GM19035 (cell line): ENCODE data around the gene ST6GAL1.

Experiments used
- ATAC-seq: cut with Tn5 transposase; IDR thresholded peaks from one replicate; pipeline ENCODE4 v1.9.1; 2021; ENCODE audit not compliant: unreplicated experiment

The ST6GAL1 gene

DNA sequence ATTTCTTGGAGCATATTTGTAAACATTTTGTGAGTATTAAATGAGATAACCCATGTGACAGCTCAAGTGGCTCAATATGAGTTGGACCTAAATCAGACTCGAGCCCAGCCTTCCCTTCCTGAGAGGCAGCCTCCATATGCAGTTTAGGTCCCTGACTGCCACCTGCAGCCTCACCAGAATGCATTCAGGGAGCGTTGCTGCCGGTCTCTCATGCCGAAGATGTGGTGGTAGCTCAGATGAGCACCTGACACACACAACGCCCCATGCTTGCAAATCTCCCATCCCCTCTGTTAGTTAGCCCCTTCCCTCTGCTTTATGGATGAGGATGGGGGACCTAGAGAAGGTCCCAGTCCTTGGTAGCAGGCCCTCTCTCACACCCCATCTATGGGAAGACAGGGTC, 9.2 kb downstream of the ST6GAL1 start:
- ATAC-seq, result no peak

GRCh38 chr3:186940967-186941366, 10.6 kb downstream of the ST6GAL1 start:
- ATAC-seq, result no peak

GRCh38 chr3:186942168-186942567, 11.8 kb downstream of the ST6GAL1 start:
- no peak for ATAC-seq

DNA sequence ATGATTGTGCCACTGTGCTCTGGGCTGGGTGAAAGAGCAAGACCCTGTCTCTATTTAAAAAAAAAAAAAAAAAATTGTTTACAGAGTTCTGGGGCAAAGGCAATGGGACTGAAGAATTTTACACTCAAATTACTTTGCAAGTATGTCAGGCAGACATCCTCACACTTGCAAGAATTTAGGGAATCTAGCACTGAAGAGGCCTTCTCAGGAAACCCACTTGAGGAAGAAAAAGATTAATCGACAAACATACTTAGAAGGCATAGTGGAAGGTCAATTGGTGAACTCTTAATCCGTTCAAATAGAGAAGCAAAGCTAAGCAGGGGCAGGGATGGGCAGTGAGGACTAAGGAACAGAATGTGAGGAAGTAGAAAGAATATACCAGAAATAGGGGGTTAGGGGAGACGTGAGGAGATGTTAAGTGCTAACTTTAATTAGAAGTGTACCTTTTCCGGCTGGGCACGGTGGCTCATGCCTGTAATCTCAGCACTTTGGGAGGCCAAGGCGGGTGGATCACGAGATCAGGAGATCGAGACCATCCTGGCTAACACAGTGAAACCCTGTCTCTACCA, 15.0 kb downstream of the ST6GAL1 start:
- ATAC-seq, result no peak

DNA sequence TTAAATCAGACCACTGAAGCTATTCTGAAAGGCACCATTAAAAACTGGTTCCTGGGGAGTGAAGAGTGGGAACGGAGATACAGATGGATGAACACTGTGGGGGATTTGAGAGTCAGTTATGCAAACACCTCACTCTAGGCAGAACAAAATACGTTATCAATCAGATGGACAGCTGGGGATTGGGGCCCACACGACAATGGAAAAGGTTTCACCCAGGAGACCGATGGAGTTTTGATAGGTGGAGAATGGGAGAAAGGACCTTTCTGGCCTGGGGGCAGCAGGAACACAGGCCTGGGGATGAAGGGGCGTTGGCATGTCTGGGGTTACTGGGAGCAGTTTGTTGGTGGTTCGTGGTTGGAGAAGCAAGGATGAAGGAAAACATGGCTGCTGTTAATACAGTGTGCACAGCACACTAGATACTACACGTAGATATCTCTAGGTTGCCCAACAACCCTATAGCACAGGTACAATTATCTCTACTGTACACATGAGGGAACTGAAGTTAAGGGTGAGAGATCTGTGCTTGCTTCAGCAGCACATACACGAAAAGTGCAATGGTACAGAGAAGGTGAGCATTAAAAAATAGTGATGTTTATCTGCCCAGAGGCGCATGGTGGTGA, 16.5 kb downstream of the ST6GAL1 start:
- no peak for ATAC-seq

DNA sequence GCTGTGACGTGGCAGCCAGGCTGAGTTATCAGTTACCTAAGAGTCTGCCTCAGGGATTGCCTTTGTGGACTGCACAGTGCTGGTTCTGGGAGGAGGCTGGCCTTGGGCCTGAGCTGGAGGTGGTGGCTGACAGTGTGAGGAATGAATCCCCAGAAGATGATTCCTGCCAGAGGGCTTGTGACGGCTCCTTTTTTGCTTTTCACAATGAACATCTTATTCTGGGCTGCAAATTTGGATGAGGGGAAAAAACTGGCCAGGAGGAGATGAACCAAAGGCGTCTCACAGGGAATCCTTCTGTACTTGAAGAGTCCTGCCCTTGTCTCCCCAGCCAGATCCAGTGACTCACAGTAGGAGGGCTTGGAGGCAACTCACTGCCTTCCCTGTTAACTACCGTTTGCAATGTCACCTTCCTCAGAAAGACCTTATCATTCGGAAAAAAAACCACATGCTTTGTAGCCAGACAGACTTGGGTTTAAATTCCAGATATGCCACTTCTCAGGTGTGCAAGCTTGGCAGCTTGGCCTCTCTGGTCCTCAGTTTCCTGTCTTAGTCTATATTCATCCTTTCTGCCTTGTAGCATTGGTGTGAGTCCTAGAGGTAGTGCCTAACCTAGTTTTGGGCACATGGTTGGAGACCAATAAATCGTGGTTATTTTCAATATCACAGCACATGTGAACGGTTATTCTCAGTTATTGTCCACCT, 19.1 kb downstream of the ST6GAL1 start:
- ATAC-seq, result no peak

- ATAC-seq, result no peak
Measured at GRCh38 chr3:186950402-186951093, 20.2 kb downstream of the ST6GAL1 start.

DNA sequence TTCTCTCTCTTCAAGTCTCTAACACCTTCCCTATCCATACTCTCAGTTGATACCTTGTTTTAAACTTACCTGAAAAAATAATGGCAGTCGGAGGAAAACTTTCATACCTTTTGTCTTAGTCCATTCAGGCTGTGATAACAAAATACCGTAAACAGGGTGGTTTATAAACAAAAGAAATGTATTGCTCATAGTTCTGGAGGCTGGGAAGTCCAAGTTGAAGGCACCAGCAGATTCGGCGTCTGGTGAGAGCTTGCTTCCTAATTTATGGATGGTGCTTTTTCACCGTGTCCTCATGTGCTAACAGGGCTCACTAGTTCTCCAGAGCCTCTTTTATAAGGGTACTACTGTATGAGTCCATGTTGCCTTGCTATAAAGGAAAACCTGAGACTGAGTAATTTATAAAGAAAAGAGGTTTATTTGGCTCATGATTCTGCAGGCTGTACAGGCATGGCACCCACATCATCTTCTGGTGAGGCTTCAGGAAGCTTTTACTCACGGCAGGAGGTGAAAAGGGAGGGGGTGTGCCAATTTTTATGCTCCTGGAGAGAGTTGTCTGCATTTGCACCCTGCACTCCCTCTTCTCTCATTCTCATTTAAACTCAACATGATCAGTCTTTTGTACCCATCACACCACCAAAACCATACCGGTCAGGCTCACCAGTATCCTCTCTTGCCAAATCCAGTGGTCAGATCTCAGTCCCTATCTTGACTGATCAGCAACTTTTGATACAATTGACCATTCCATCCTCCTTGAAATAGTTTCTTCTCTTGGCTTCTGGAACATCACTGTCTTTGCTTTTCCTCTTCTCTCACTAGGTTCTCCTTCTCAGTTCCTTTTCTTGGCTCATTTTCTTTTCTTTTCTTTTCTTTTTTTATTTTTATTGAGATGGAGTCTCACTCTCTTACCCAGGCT, 21.6 kb downstream of the ST6GAL1 start:
- no peak for ATAC-seq

DNA sequence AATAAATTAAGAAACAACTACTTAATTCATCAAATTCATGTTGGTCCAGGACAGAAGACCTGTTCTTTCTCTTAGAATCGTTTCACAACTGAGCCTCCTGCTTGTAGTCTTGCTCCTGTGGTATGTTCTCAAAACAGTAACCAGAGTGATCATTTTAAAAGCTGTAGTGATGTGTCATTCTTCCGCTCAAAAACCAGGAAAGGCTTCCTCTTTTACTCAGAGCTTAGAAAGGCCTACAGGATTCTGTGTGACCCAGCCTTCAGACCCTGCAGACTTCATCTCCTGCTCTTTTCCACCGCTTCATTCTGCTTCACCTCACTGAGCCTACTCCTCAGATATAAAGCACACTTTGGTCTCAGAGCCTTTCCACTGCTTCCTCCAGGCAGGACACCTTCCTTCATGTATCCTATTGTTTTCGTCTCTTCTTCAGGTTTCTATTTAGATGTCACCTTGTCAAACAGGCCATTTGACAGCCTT, 22.7 kb downstream of the ST6GAL1 start:
- ATAC-seq, result no peak

- peak; percentile 48 for ATAC-seq
Measured at GRCh38 chr3:186953992-186954699, 23.8 kb downstream of the ST6GAL1 start.

DNA sequence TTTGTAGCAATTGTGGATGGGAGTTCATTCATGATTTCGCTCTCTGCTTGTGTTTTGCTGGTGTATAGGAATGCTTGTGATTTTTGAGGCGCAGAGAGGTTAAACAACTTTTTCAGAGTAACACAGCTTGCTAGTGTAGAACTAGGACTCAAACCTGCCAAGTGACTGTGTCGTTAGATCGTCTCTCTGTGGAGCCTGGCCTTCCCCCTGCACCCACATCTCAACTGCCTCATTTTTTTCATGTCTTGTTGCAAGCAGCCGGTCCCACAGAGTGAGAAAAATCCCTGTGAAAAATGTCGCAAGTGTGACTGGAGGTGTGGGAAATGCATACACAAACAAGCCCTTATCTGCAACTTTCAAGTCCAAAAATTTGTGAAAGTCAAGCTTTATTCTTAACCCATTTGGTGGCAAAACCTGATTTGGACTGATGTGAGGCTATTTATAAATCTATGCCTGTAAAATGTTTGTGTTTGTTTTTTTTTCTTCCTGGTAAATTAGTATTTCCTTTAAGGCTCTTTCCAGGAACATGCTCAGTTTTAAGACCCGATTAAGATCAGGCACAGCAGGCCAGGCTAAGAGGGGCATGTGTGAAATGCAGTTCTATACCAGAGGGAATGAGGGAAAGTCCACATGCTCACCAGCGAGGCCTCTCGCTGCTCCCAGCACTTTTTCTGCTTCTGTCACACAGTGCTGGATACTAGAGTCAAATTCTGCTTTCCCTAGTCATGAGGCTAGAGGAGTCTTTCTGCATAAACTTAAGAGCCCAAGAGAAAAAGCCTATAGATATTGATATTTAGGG, 25.8 kb downstream of the ST6GAL1 start:
- no peak for ATAC-seq

GRCh38 chr3:186959029-186959624, 28.8 kb downstream of the ST6GAL1 start:
- no peak for ATAC-seq

DNA sequence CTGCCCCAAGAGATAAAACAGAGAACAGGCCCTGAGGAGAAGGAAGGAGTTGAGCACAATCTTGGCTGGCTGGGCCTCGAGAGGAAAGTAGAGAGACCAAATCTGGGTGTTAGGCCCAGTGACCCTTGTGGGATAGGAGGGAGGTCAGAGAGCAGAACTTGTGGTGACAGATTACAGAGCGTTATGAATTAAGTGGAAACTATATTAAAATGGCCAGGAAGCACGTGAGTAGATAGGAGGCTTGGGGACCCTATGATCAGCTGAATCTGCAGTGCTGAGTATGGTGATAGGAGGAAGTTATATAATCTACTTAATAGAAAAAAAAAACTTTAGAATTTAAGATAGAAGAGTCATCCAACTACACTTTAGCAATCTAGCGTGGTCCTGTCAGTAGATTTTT, 30.0 kb downstream of the ST6GAL1 start:
- no peak for ATAC-seq

DNA sequence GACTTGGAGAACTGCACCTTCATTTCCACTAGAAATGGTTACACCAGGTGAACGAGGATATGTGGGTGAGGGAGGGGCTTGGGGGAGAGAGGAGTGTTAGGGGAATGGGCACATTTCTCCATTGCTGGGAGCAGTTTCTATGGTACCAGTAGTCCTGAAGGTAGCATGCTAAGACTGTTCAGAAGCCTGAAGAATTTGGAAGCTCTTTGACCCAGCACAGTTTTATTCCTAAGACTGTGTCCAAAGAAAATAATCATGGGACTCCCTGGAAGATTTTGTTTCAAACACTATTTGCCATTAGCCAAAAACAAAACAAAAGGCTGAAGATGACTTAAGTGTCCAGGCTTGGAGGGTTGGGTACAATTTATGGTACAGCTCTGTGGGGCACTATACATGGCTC, 32.1 kb downstream of the ST6GAL1 start:
- no peak for ATAC-seq

- no peak for ATAC-seq
Measured at GRCh38 chr3:186963636-186964035, 33.3 kb downstream of the ST6GAL1 start.

GRCh38 chr3:186964071-186964470, 33.7 kb downstream of the ST6GAL1 start:
- ATAC-seq, result no peak

GRCh38 chr3:186964616-186965015, 34.3 kb downstream of the ST6GAL1 start:
- no peak for ATAC-seq

DNA sequence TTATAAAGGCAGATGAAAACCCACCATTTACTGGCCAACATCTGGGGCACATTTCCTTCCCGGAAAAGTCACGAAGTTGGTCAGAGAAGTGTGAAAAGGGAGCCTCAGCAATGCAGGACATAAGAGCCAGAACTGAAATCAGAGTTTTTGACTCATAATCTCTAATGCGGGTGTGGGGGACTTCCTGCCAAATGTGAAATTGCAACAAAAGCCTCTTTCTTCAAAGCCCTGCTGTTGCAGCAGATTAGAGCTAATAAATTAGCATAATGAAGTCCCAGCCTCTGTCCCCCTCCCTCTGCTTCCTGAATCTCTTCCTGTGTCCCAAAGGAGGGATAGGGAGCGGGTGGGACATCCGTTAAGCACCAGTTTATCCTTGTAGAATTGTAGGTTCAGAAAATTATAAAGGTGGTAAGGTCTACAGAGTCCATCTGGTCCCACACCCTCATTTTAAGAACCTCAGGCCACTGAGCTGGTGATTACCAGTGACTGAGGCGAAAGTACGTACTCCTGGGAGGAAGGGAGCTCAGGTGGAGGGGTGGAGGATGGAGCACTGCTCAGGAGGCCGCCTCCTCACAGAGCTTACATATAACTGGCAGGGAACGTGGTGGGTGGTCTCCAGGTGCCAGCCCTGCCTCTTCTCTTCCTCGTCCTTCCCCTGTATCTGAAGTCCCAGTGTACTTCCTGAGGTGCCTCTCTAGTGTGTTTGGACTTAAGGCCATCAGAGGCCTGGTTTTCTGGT, 35.0 kb downstream of the ST6GAL1 start:
- ATAC-seq, result peak; percentile 51
